ENCODE results near the gene HS3ST6.

The HS3ST6 gene

DNA sequence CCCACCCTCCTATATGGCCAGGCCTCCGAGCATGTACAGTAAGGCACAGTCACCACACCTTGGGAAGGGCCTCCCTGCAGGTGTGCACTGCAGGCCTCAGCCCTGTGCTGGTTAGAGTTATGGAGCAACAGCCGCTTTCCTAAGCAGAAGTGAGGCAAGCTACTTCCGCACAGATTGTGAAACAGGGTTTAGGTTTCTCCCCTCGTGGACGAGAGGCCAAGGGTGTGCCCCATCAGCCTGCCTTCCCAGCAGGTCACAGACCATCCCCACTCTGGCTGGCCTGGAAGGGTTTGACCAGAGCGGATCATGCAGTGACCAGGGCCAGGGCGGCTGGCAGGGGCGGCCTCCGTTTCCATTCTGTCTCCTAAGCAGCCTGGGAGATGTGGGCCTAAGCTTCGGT, 20.1 kb upstream of the HS3ST6 start:
- DNase-seq (ENCODE audit: extremely low read depth, low read depth), result no peak
- TF ChIP-seq, protein P1, sequence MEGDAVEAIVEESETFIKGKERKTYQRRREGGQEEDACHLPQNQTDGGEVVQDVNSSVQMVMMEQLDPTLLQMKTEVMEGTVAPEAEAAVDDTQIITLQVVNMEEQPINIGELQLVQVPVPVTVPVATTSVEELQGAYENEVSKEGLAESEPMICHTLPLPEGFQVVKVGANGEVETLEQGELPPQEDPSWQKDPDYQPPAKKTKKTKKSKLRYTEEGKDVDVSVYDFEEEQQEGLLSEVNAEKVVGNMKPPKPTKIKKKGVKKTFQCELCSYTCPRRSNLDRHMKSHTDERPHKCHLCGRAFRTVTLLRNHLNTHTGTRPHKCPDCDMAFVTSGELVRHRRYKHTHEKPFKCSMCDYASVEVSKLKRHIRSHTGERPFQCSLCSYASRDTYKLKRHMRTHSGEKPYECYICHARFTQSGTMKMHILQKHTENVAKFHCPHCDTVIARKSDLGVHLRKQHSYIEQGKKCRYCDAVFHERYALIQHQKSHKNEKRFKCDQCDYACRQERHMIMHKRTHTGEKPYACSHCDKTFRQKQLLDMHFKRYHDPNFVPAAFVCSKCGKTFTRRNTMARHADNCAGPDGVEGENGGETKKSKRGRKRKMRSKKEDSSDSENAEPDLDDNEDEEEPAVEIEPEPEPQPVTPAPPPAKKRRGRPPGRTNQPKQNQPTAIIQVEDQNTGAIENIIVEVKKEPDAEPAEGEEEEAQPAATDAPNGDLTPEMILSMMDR (IDR thresholded peaks at IDR 0.05; ENCODE audit: low read depth, low read length), result no peak

DNA sequence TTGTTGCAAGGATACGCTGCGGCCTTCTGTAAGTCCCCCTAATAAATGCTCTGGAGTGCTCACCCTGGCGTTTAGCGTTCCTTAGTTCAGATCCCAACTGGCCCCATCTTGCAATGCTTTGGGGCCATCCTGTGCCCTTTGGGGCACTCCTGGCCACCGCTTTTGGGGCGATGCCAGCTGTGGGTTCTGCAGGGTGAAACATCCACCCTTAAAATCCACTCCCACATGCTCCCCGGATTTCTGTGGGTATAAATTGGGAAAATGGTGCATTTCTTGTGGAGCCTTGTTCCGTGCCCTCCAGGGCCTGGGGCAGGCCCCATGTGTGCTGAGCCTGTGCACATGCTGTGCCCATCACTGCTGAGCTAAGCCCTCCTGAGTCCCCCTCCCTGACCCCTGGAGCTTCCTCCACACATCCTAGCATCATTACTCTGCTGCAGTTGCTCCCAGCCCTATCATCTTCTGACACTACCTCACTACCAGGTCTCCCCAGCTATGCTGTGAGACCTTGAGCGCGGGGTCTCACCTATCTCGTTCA, 18.8 kb upstream of the HS3ST6 start:
- TF ChIP-seq, protein P1 (IDR thresholded peaks at IDR 0.05; ENCODE audit: low read depth, low read length), result no peak
- no peak for DNase-seq (ENCODE audit: extremely low read depth, low read depth)

DNA sequence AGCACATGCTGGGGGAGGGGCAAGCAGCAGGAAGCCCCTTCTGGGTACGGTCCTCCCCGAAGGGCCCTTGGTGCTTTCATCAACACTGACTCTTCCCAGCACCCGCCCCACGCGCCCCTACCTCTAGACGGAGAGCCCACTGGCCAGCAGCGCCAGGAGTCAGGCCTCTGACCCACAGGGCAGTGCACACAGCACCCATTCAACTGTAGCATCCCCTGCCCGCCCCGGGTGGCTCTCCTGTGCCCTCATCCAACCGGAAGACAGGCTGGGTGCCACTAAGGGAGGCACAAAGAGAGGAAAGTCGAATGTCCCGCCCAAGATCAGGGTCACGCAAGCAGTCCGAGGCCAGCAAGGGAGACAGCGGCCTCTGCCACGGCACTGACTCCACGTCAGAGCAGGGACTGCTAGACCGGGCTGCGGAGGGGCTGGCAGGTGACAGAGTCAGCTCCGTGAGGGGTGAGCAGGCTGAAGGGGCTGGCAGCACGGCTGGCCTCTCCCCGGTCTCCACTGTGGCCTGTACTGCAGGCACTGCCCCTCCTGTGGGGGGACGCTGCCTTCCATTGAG, 15.0 kb upstream of the HS3ST6 start:
- DNase-seq (ENCODE audit: extremely low read depth, low read depth), result no peak
- TF ChIP-seq, protein P1 (IDR thresholded peaks at IDR 0.05; ENCODE audit: low read depth, low read length), result no peak

DNA sequence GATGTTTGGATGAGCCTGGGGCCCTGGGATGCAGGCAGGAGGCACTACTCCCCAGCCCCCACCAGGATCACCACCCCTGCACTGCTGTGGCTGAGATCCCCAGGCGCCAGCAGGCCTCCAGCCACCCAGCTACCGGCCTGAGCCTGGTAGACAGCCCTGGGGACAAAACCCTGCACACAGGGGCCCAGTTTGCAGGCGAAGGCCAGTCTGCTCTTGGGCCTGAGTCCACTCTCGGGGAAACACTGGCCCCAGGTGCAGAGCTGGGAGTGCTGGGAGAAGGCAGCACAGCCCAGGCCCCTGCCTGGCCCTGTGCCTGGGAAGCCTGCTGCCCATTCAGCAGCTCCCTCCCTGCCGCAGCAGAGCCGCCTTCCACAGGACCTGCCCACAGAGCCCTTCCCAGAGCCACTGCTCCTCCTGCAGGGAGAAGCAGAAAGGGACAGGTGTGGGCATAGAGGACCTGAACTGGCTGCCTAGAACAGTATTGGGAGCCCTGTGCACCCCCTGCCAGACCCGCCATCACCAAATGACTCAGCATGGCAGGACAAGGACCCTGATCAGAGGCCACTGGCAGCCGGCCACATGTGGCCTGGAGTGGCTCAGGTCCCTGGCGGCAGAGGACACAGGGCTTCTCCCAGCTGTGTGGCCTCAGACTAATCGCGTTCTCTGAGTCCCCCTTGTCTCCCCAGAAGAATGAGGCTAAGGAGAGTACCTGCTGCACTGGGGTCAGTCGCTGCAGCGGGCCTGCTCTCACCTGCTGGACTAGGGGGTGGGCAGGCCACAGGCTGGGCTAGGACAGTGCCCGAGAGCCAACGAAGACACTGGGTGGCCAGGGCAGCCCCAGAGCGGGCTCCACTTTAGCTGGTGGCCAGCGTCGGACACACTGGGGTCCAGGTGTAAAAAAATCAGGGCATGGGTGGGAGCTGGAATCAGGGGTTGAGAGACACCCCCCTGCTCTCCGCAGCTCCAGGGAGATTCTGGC, 14.1 kb upstream of the HS3ST6 start:
- no peak for DNase-seq (ENCODE audit: extremely low read depth, low read depth)
- TF ChIP-seq, protein P1 (IDR thresholded peaks at IDR 0.05; ENCODE audit: low read depth, low read length), result no peak

DNA sequence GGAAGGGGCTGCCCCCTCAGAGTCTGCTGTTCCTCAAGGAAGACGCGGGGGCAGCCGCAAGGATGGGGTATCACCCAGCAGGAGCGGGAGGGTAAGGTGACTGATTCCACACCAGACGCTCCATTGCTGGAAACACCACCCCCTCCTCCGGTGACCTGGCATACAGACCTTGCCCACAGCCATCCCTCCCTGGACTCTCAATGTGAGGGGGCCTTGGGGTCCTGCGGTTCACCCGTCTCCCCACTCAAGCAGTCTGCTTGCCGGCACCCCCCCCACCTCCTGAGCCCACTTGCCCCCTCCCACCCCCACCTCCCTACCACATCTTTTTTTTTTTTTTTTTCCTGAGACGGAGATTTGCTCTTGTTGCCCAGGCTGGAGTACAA, 12.1 kb upstream of the HS3ST6 start:
- no peak for DNase-seq (ENCODE audit: extremely low read depth, low read depth)
- TF ChIP-seq, protein P1 (IDR thresholded peaks at IDR 0.05; ENCODE audit: low read depth, low read length), result no peak

DNA sequence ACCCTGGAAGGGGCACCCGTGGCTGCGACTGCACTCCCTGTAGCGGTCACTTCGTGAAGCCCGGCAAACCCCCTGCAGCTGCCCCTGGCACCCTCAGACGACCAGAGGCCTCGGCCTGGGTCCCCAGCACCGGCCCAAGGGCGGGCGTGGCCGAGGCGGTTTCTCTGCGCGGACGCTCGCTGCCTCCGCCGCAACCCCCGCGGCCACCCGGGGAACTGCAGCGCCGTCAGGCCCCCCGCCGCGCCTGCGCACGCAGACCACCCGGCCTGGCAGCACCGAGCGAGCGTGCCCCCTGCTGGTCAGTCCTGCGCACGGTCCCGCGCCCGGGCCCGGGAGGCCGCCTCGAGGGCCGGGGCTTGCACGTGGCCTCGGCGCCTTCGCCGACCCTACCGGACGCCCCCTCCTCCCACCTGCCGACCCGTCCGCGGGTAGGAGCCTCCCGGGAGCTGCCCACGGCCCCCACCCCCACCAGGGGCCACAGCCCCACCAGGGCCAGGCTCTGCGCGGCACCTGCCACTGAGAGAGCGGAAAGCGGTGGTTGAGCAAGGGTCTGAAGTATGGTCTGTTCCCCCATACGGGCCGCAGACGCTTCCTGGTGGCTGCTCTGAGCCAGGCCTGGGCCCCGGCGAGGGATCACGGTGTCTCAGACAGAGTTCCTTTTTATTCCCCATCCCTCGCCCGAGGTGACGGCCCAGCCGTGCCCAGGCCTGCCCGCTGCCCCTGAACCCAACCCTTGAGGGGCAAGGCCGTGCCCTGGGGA, 11.5 kb upstream of the HS3ST6 start:
- TF ChIP-seq, protein P1 (IDR thresholded peaks at IDR 0.05; ENCODE audit: low read depth, low read length), result peak; percentile 41
- peak; percentile 57 for DNase-seq (ENCODE audit: extremely low read depth, low read depth)
